H1 (cell line): ENCODE results near the gene DSCAM. TPM values are rescaled to one million over a fixed set of nuclear protein-coding genes. Genes with fewer than 3 reads are reported as not detected.

Experiments used
- CTCF ChIA-PET: fragments of 300-600 bp; sonication (Branson Sonifier 250); formaldehyde crosslinking; loops from one replicate; lab custom pipeline; 2021; ENCODE audit not compliant: partially characterized antibody; lab: Charles Lee
- POLR2A ChIA-PET: fragments of 300-600 bp; sonication (Branson Sonifier 250); formaldehyde crosslinking; loops from one replicate; lab custom pipeline; 2021; ENCODE audit warnings: inconsistent platforms; ENCODE audit not compliant: partially characterized antibody; lab: Charles Lee
- DNase-seq, 2 experiments: peaks; one replicate each; pipeline versions ENCODE4 v3.0.0 to v3.0.0-alpha.2; 2010 to 2022; ENCODE audit warnings: low spot score in 2 of 2, low read depth in 1 of 2, mixed read lengths in 1 of 2
- FAIRE-seq: peaks from 2 replicates; lab custom pipeline; 2011; peaks lifted over from hg19 to GRCh38; lab: Jason Lieb, UNC
- H2AFZ ChIP-seq: 2 replicates; pipeline ENCODE4 v1.8.1; 2012; ENCODE audit warnings: low read length, inconsistent platforms
- H2AK5ac ChIP-seq: 2 replicates; pipeline ENCODE4 v1.6.1; 2013; ENCODE audit warnings: low read depth, low read length
- H2BK120ac ChIP-seq: replicated peaks from 2 replicates; pipeline ENCODE3; 2013; ENCODE audit warnings: low read depth, low read length, inconsistent platforms
- H2BK12ac ChIP-seq: 2 replicates; pipeline ENCODE4 v1.6.1; 2013; ENCODE audit warnings: low read depth, low read length
- H2BK15ac ChIP-seq: 2 replicates; pipeline ENCODE4 v1.6.1; 2013; ENCODE audit warnings: low read length
- H2BK20ac ChIP-seq: 2 replicates; pipeline ENCODE4 v1.6.1; 2013; ENCODE audit warnings: low read length
- H2BK5ac ChIP-seq: 2 replicates; pipeline ENCODE4 v1.6.1; 2013; ENCODE audit warnings: low read depth, low read length
- H3K14ac ChIP-seq: 2 replicates; pipeline ENCODE4 v1.6.1; 2013; ENCODE audit warnings: inconsistent platforms; ENCODE audit not compliant: insufficient read length
- H3K18ac ChIP-seq: 2 replicates; pipeline ENCODE4 v1.6.1; 2013; ENCODE audit warnings: low read length; ENCODE audit errors: extremely low read depth
- H3K23ac ChIP-seq: 2 replicates; pipeline ENCODE4 v1.6.1; 2013; ENCODE audit warnings: inconsistent platforms; ENCODE audit not compliant: insufficient read length
- H3K23me2 ChIP-seq: 2 replicates; pipeline ENCODE4 v1.6.1; 2013; ENCODE audit warnings: low read depth, low read length
- H3K27ac ChIP-seq: 2 replicates; pipeline ENCODE4 v1.6.1; 2011; ENCODE audit warnings: low read depth, low read length, inconsistent platforms
- H3K27me3 ChIP-seq, 4 experiments: replicated peaks in 1 of 4; 1 replicate in 1 of 4; 2 replicates in 3 of 4; pipeline versions ENCODE4 v1.6.1 to v1.8.1; 2011 to 2013; ENCODE audit warnings: low read length in 3 of 4, mild to moderate bottlenecking in 3 of 4, inconsistent platforms in 2 of 4, mixed read lengths in 2 of 4, moderate library complexity in 1 of 4; ENCODE audit not compliant: control insufficient read depth in 3 of 4, insufficient read depth in 3 of 4; ENCODE audit errors: extremely low read depth in 1 of 4
- H3K36me3 ChIP-seq, 4 experiments: 2 replicates each; pipeline versions ENCODE4 v1.6.1 to v1.8.1; 2011 to 2013; ENCODE audit warnings: mild to moderate bottlenecking in 4 of 4, low read length in 3 of 4, moderate library complexity in 2 of 4, control low read depth in 1 of 4, inconsistent platforms in 1 of 4; ENCODE audit not compliant: insufficient read depth in 4 of 4, control insufficient read depth in 2 of 4
- H3K4ac ChIP-seq: replicated peaks from 2 replicates; pipeline ENCODE3; 2013; ENCODE audit warnings: low read length, low read depth, mixed read lengths, inconsistent platforms; ENCODE audit not compliant: insufficient read length
- H3K4me1 ChIP-seq, 4 experiments: replicated peaks in 1 of 4; 1 replicate in 1 of 4; 2 replicates in 3 of 4; pipeline versions ENCODE4 v1.6.1 to v1.8.1; 2011 to 2013; ENCODE audit warnings: low read length in 3 of 4, inconsistent platforms in 2 of 4, mixed read lengths in 1 of 4; ENCODE audit not compliant: insufficient read depth in 4 of 4, control insufficient read depth in 3 of 4
- H3K4me2 ChIP-seq, 2 experiments: 2 replicates each; pipeline versions ENCODE4 v1.6.1 to v1.8.1; 2011 to 2013; ENCODE audit warnings: low read depth in 2 of 2, low read length in 2 of 2, control low read depth in 1 of 2, inconsistent platforms in 1 of 2, mild to moderate bottlenecking in 1 of 2; ENCODE audit not compliant: insufficient read depth in 1 of 2
- H3K4me3 ChIP-seq, 4 experiments: fragments of 200-600, 300-600 bp in 1 of 4; sonication (generic), shearing (Covaris generic), sonication (Bioruptor Twin) in 1 of 4; 2 replicates each; pipeline versions ENCODE4 v1.5.1 to v1.8.1; 2011 to 2016; ENCODE audit warnings: low read length in 4 of 4, low read depth in 3 of 4, control low read depth in 2 of 4, inconsistent platforms in 2 of 4, mild to moderate bottlenecking in 2 of 4, mixed read lengths in 1 of 4, moderate library complexity in 1 of 4; ENCODE audit not compliant: insufficient read depth in 2 of 4; ENCODE audit errors: extremely low read depth in 1 of 4
- H3K56ac ChIP-seq: replicated peaks from 2 replicates; pipeline ENCODE3; 2013; ENCODE audit warnings: low read depth, mild to moderate bottlenecking, mixed read lengths, low read length, inconsistent platforms; ENCODE audit not compliant: insufficient read length
- H3K79me1 ChIP-seq: 2 replicates; pipeline ENCODE4 v1.6.1; 2013; ENCODE audit warnings: low read depth, low read length, control low read depth
- H3K79me2 ChIP-seq, 2 experiments: 2 replicates each; pipeline versions ENCODE4 v1.6.1 to v1.8.1; 2012 to 2013; ENCODE audit warnings: low read length in 2 of 2, mild to moderate bottlenecking in 2 of 2, inconsistent platforms in 1 of 2; ENCODE audit not compliant: insufficient read depth in 2 of 2, control insufficient read depth in 1 of 2
- H3K9ac ChIP-seq, 4 experiments: replicated peaks in 1 of 4; 1 replicate in 1 of 4; 2 replicates in 3 of 4; pipeline versions ENCODE4 v1.6.1 to v1.8.1; 2011 to 2013; ENCODE audit warnings: low read depth in 3 of 4, low read length in 3 of 4, control low read depth in 2 of 4, mild to moderate bottlenecking in 2 of 4, moderate library complexity in 2 of 4, inconsistent platforms in 1 of 4; ENCODE audit errors: extremely low read depth in 1 of 4
- H3K9me3 ChIP-seq, 2 experiments: 2 replicates each; pipeline versions ENCODE4 v1.6.1 to v1.8.1; 2012 to 2013; ENCODE audit warnings: mild to moderate bottlenecking in 2 of 2, moderate library complexity in 2 of 2, control low read depth in 1 of 2, inconsistent platforms in 1 of 2, low read depth in 1 of 2, low read length in 1 of 2, mixed read lengths in 1 of 2; ENCODE audit not compliant: insufficient read depth in 2 of 2
- H4K20me1 ChIP-seq, 2 experiments: replicated peaks in 1 of 2; 2 replicates each; pipeline versions ENCODE3 to v1.8.1; 2011 to 2013; ENCODE audit warnings: inconsistent platforms in 2 of 2, low read length in 2 of 2, mild to moderate bottlenecking in 1 of 2; ENCODE audit not compliant: insufficient read depth in 2 of 2, control insufficient read depth in 1 of 2
- H4K5ac ChIP-seq: 2 replicates; pipeline ENCODE4 v1.6.1; 2013; ENCODE audit warnings: low read length, low read depth, mixed read lengths, inconsistent platforms; ENCODE audit not compliant: insufficient read length
- H4K8ac ChIP-seq: 2 replicates; pipeline ENCODE4 v1.8.0; 2013; ENCODE audit warnings: mild to moderate bottlenecking, moderate library complexity, low read length, inconsistent platforms; ENCODE audit not compliant: insufficient read depth; ENCODE audit errors: extremely low read depth
- H4K91ac ChIP-seq: replicated peaks from 2 replicates; pipeline ENCODE3; 2013; ENCODE audit warnings: low read length, mixed read lengths, inconsistent platforms; ENCODE audit not compliant: insufficient read length
- CBX5 ChIP-seq: fragments of 300-800, 300-1000 bp; sonication (generic); IDR thresholded peaks from 2 replicates; pipeline ENCODE4 v1.7.1; 2016; ENCODE audit warnings: antibody characterized with exemption, low read length, low read depth
- CHD2 ChIP-seq: IDR thresholded peaks from 2 replicates; pipeline ENCODE4 v1.6.1; 2012; ENCODE audit warnings: low read length, improper control_type of control experiment
- CREB1 ChIP-seq: IDR thresholded peaks from 2 replicates; pipeline ENCODE4 v1.6.1; 2012; ENCODE audit warnings: inconsistent platforms
- CTBP2 ChIP-seq: IDR thresholded peaks from 2 replicates; pipeline ENCODE4 v1.7.0; 2011; ENCODE audit warnings: borderline replicate concordance, mild to moderate bottlenecking, moderate library complexity, mixed read lengths, low read length; ENCODE audit not compliant: insufficient read depth, insufficient read length
- EZH2 ChIP-seq: fragments of 200-600 bp; sonication (generic); IDR thresholded peaks from 2 replicates; pipeline ENCODE4 v1.7.1; 2012; ENCODE audit warnings: low read depth, mild to moderate bottlenecking, moderate library complexity, low read length, inconsistent platforms; ENCODE audit not compliant: severe bottlenecking
- HDAC2 ChIP-seq, 2 experiments: fragments of 300-600 bp in 1 of 2; sonication (generic) in 1 of 2; IDR thresholded peaks; 2 replicates each; pipeline ENCODE4 v1.6.1; 2011 to 2012; ENCODE audit warnings: low read depth in 2 of 2, low read length in 2 of 2, mild to moderate bottlenecking in 2 of 2, moderate library complexity in 2 of 2, borderline replicate concordance in 1 of 2, inconsistent platforms in 1 of 2
- JUND ChIP-seq: IDR thresholded peaks from 2 replicates; pipeline ENCODE4 v1.6.1; 2011; ENCODE audit warnings: mild to moderate bottlenecking, improper control_type of control experiment, low read length
- KDM1A ChIP-seq: fragments of 200-600, 300-600 bp; sonication (generic); IDR thresholded peaks from 2 replicates; pipeline ENCODE4 v1.7.1; 2016; ENCODE audit warnings: mild to moderate bottlenecking, low read length, borderline replicate concordance
- KDM4A ChIP-seq: IDR thresholded peaks from one replicate; pipeline ENCODE4 v1.7.1; 2012; ENCODE audit warnings: low read depth, mild to moderate bottlenecking, moderate library complexity, low read length, inconsistent platforms; ENCODE audit not compliant: severe bottlenecking
- SAP30 ChIP-seq: fragments of 300-600 bp; sonication (generic); IDR thresholded peaks from 2 replicates; pipeline ENCODE4 v1.7.1; 2012; ENCODE audit warnings: low read length, moderate library complexity, mild to moderate bottlenecking, inconsistent platforms; ENCODE audit not compliant: insufficient read depth, insufficient replicate concordance
- SIRT6 ChIP-seq: IDR thresholded peaks from one replicate; pipeline ENCODE4 v1.7.1; 2012; ENCODE audit warnings: low read length, inconsistent platforms
- TAF1 ChIP-seq: IDR thresholded peaks from 2 replicates; pipeline ENCODE4 v1.6.1; 2011; ENCODE audit warnings: mild to moderate bottlenecking, low read depth, low read length
- YY1 ChIP-seq: IDR thresholded peaks from 2 replicates; pipeline ENCODE4 v1.6.1; 2011; ENCODE audit warnings: low read depth, mild to moderate bottlenecking, low read length
- WGBS, 2 experiments: shearing (Covaris generic) in 1 of 2; methylation state at CpG; one replicate each; pipeline versions ENCODE4 v1.1.6 to v1.1.7; 2013 to 2015; ENCODE audit warnings: low lambda C conversion rate in 2 of 2, mixed read lengths in 2 of 2, inconsistent platforms in 1 of 2, low coverage in 1 of 2, missing lambda C conversion rate in 1 of 2; ENCODE audit not compliant: insufficient replicate concordance in 2 of 2, insufficient coverage in 1 of 2, insufficient read length in 1 of 2; ENCODE audit errors: extremely low coverage in 1 of 2, missing lambda C conversion rate in 1 of 2; 5-methylcytosine and 5-hydroxymethylcytosine counted together
- polyA plus RNA-seq, 7 experiments: library from polyadenylated mRNA; depleted of rRNA in 3 of 7; stranded (reverse) in 5 of 7; unstranded in 2 of 7; fragments of >200 nt in 5 of 7; fragments of 200-250 nt in 2 of 7; gene quantifications; 1 replicate in 5 of 7; 2 replicates in 1 of 7; 4 replicates in 1 of 7; pipeline versions ENCODE4 v1.2.1 to v1.2.3, GENCODE V29; 2011 to 2013; ENCODE audit warnings: missing spikeins in 2 of 7, mixed read lengths in 2 of 7
- total RNA-seq: library from RNA; stranded (reverse); fragmentation: NEBNext Ultra II Directional; extraction: Animal tissue kit (Norgen Biotek cat#: 25700); gene quantifications from 2 replicates; pipeline ENCODE4 v1.2.1, GENCODE V29; 2021
- TF ChIP-seq, protein P1 (sequence below): IDR thresholded peaks from 2 replicates; pipeline ENCODE4 v1.6.1; 2011; ENCODE audit warnings: low read length, improper control_type of control experiment

DSCAM gene
- total and polyA plus RNA-seq, 2 of the 8 experiments (the other 6 are each of a cell fraction or from before 2014, with no cell fraction given), result 0.02 to 0.15 TPM

DNA sequence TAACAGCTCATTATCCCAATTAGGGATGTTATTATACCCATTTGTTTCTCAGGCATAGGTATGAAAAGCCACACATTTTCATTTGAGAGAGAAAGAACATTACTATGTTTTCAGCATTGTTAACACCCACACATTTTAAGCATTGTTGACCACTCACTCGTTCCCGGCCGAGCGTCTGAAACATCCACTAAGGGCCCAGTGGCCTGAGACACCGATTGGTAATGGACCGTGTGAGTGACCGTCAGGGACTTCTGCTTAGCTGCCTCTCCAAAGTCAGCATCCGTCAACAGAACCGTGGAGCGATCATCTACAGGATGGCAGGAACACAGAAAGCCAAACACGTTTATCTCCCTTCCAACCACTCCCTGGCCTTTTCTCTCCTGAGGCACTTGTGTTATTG lies 795.2 kb downstream of the DSCAM start:
- peaks cover 0 to 3% (median 1%) of the 10 kb centered on the region in 4 experiments; a peak in 4 of 7 replicates for H3K4me1 ChIP-seq
- WGBS, 2 experiments, result 88% methylated on average over 11 of the region's 11 CpGs; no CpG with 5 or more reads in 1 of the 2 experiments
- H3K79me2 ChIP-seq, result no peaks in the 10 kb centered on the region
- H4K5ac ChIP-seq, result no peak overlapping the region
- no peak overlapping the region for H2AFZ ChIP-seq
- H2BK12ac ChIP-seq, result no peak overlapping the region
- no peak overlapping the region for H3K4me3 ChIP-seq
- no peak overlapping the region for H3K9ac ChIP-seq
- no peaks in the 10 kb centered on the region for H3K27me3 ChIP-seq
- no peak overlapping the region for H4K8ac ChIP-seq
- H3K79me1 ChIP-seq, result no peaks in the 10 kb centered on the region
- H2BK5ac ChIP-seq, result no peak overlapping the region
- no peak overlapping the region for H3K4me2 ChIP-seq
- no peaks in the 10 kb centered on the region for H4K20me1 ChIP-seq
- H2BK120ac ChIP-seq, result no peak overlapping the region
- no peak overlapping the region for H3K23ac ChIP-seq
- no peak overlapping the region for H3K18ac ChIP-seq
- no peak overlapping the region for H3K4ac ChIP-seq
- FAIRE-seq, result no peak
- H2BK20ac ChIP-seq, result no peak overlapping the region
- no peak overlapping the region for H3K56ac ChIP-seq
- no peak overlapping the region for H3K14ac ChIP-seq
- no peak overlapping the region for H2AK5ac ChIP-seq
- no peaks in the 10 kb centered on the region for H3K36me3 ChIP-seq
- H3K27ac ChIP-seq, result no peak overlapping the region
- H3K23me2 ChIP-seq, result no peaks in the 10 kb centered on the region
- no peak overlapping the region for H2BK15ac ChIP-seq
- no peaks in the 10 kb centered on the region for H3K9me3 ChIP-seq
- ChIA-PET POLR2A (no interaction called here), CTCF (interaction anchor here (1.5 to 3.0 kb wide), 3 partner anchors 14 to 26 kb away, joined by 4 to 10 read pairs (median 4); no protein-coding TSS in a partner anchor)
- DNase-seq, result no peak
- H4K91ac ChIP-seq, result no peak overlapping the region
- TF ChIP-seq, protein P1, sequence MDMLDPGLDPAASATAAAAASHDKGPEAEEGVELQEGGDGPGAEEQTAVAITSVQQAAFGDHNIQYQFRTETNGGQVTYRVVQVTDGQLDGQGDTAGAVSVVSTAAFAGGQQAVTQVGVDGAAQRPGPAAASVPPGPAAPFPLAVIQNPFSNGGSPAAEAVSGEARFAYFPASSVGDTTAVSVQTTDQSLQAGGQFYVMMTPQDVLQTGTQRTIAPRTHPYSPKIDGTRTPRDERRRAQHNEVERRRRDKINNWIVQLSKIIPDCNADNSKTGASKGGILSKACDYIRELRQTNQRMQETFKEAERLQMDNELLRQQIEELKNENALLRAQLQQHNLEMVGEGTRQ, result no peak
- TF ChIP-seq CHD2 (no peak), TAF1 (no peak), EZH2 (no peak), YY1 (no peak), CREB1 (no peak), KDM1A (no peak), SAP30 (no peak), KDM4A (no peak), HDAC2 (IDR thresholded peaks at IDR 0.05; ENCODE audit: borderline replicate concordance in 1 of 2, low read depth in 2 of 2, low read length in 2 of 2) (no peak), CTBP2 (no peak), JUND (no peak), CBX5 (no peak), SIRT6 (no peak)
